ENCODE data around the gene ACTN1.

Gene ACTN1

GRCh38 chr14:68968051-68968450 is 11.1 kb downstream of the ACTN1 start:
- DNase-seq, result no peak

GRCh38 chr14:68967459-68967940 is 11.6 kb downstream of the ACTN1 start:
- DNase-seq, result no peak

GRCh38 chr14:68966872-68967301 is 12.2 kb downstream of the ACTN1 start:
- no peak for DNase-seq

DNA sequence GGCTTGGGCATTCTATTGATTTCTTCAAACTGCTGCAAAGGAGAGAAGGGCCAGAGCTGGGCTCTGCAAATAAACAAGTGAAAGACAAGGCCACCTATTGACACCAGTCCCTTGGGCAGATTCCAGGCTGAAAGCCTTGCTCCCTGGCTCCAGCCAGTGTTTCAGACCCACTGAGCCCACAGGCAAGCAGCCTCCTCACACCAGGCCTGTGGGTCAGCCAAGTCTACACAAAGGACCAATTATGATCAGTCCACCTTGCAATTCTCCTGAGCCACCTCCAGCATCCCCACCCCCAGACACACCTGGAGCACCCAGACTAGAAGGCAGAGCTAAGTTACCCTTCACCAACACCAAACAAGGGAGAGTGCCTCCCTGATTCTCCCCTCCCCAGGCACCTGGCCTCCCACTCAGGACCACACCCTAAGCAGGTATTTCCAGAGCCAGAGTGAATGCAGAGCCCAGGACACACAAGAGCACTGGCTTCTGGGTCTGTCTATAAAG is 13.8 kb downstream of the ACTN1 start:
- DNase-seq, result no peak

- no peak for DNase-seq
Observed at GRCh38 chr14:68964300-68965093, 14.6 kb downstream of the ACTN1 start.

- no peak for DNase-seq
Observed at GRCh38 chr14:68962681-68963080, 16.4 kb downstream of the ACTN1 start.

DNA sequence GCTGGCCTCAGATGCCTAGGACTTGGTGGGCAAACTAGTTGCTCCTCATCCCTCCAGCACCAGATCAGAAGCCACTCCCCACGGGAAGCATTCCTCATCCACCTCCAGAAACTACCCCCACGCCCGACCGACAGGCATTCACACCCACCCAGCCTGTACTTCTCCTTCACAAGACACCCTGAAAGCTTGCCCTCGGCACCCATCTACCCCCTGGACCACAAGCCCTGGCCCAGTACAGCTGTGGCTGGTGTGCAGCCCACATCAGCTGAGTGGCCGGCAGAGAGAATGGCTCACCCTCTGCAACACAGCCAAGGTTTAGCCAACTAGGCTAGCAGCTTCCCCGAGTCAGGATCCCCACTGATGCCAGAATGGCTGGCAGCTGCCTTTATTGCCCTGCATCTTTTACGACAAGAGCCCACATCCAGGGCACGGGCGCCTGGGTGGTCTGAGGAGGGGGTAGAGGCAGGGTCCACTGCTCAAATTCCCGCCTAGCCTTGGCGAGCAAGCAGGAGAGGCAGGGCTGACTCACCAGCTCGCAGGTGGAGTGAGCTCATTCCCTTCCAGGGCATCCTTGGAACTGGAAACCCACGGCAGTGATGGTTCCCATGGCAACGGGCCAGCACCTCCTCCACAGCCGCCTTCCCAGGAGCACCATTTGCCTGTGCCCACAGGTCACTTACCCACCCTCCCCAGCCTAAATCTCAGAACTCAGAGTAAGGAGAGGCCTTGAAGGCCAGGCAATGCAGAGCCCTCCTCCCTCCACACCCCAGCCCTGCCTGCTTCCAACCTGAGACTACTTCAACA is 17.1 kb downstream of the ACTN1 start:
- DNase-seq, result no peak

- no peak for DNase-seq
Observed at GRCh38 chr14:68961361-68961760, 17.7 kb downstream of the ACTN1 start.

DNA sequence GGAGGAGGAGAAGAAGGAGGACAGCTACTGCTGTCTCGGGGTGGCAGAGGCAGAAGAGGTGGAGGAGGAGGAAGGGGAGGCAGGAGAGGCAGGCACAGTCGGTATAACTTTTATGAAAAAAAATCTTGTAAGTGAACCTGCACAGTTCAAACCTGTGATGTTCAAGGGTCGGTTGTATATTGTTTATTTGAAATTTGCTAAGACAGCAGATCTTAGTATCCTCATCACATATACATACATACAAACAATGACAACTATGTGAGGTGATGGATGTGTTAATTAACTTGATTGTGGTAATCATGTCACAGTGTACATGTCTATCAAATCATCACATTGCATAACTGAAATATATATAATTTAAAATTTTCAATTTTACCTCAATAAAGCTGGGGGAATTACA is 19.0 kb downstream of the ACTN1 start:
- DNase-seq, result no peak

- DNase-seq, result no peak
Observed at GRCh38 chr14:68959035-68959434, 20.1 kb downstream of the ACTN1 start.

DNA sequence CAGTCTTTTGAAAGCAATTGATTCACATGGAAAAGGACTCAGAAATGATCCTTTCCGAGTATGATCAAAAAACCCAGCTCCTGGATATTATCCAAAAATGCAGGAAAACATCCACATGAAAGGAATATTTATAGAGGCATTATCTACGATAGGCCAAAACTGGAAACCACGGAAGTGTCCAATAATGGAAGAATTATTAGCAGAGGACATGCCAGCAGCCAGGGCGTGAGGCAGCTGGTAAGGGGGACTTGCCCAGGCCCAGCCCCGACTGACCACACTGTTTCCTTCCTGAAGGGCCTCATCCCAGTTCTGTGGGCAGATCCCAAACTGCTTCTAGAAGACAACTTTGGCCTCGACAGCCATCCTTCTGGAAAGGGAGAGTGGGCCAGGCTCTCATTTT is 20.5 kb downstream of the ACTN1 start:
- DNase-seq, result no peak

- no peak for DNase-seq
Observed at GRCh38 chr14:68957775-68958174, 21.3 kb downstream of the ACTN1 start.

GRCh38 chr14:68956724-68957123 is 22.4 kb downstream of the ACTN1 start:
- no peak for DNase-seq

DNA sequence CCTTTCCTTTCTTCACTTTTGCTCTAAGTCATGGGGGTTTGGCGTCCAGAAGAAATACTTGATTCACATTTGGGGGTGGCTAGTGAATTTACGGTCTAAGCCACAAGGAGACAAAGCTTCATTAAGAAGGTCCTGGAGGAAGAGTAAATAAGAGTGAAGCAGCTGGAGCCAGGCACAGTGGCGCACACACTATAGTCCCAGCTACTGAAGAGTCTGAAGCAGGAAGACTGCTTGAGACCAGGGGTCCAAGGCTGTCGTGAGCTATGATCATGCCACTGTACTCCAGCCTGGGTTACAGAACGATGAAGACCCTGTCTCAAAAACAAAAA is 23.3 kb downstream of the ACTN1 start:
- no peak for DNase-seq

DNA sequence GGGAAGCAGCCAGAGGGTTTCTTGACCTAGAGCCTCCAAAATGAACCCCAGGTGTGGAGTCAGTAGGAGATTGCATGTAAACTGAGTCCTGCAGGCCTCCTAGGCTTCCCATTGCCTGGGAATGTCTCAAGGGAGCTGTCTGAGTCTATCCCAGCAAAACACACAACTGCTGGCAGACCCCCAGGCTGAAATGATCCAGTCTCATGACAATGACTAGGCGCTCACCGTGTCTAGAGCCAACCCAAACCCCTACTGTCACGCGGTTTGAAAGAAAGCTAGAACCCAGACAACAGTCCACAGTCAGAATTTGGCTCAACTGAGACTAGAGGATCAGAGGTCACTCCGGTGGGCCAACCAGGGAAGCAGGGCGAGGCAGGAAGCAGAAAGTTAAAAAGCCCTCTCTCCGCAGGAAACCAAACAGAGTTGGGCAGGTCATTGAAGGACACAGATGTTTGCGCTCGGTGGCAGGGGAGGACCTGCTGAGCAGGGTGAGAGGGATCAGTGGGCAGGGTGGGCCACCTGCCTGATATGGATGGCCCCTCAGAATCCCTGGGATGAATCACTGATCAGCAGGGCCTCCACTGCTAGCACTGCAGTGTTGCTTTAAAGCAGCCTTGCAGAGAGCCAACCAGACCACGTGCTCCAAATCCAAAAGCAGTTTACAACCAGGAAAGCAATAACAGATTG is 23.8 kb downstream of the ACTN1 start:
- no peak for DNase-seq

- no peak for DNase-seq
Observed at GRCh38 chr14:68953196-68953555, 25.9 kb downstream of the ACTN1 start.

DNA sequence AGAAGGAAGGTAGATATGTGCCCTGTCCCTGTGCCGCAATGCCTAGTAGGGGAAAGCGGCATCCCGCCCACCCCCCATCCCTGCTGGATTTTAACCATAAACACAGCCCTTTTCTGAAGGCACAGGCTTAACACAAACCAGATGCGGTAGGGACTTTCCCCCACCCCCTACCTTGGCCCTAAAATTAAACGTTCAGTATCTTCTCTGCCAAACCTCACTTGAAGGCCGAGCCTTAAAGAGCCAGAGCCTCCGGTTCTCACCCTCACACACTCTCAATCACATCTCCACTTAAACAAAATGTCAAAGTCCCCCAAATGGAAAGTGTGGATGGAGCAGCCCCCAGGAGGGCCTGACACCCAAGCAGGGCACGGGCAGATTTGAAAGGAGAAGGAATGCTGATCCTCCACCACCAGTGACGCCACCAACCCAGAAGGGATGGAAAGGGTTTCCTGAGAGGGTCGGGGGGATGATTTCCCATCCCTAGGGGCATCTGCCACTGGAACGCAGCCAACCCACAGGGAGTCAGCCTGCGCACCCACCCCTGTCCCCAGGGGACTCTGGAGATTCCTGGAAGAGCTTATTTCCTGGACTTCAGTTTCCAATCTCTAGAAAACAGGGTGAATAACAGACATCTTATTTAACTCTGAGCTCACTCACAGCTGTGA is 26.4 kb downstream of the ACTN1 start:
- DNase-seq, result no peak

- no peak for DNase-seq
Observed at GRCh38 chr14:68951800-68952530, 27.1 kb downstream of the ACTN1 start.

DNA sequence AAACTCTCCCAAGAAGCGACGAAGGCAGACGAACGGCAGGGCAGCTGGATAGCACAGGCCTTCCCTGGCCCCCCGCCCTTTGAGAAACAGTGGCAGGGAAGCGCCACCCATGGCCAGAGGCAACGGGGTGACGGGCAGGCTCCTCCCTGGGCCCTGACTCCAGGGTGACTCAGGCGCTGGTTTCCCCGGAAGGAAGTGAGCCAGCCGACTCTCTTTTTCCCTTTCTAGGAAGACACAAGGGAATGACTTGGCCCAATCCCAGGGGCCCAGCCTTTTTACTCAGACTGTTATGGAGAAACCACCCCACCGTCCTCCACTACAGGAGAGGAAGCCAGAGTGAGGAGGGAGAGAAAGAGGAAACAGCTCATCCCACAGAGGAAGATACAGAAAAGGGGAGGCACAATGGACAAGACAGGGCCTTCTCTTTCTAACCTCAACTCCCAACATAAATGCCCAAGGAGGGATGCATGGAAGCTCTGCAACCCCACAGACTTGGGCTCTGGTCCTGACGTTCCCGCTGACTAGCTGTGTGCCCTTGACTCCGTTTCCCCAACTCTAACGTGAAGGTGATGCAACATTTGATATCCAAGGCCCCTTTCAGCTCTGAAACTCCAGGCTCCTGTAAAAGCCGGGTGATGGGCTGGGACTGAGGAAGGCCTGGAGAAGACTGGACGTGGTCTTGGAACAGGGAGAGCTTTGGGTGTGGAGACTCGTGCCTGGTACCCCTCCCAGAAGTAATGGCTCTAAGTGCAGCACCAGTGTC is 27.9 kb downstream of the ACTN1 start:
- DNase-seq, result no peak

DNA sequence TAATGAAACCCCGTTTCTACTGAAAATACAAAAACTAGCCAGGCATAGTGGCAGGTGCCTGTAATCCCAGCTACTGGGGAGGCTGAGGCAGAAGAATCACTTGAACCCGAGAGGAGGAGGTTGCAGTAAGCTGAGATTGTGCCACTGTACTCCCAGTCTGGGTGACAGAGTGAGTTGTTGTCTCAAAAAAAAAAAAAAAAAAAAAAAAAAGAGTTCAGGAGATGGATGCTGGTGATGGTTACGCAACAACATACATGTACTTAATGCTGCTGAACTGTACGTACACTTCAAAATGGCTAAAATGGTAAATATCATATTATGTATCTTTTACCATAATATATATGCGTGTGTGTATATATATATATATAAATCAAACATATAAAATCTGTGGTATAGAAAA is 29.0 kb downstream of the ACTN1 start:
- DNase-seq, result no peak

DNA sequence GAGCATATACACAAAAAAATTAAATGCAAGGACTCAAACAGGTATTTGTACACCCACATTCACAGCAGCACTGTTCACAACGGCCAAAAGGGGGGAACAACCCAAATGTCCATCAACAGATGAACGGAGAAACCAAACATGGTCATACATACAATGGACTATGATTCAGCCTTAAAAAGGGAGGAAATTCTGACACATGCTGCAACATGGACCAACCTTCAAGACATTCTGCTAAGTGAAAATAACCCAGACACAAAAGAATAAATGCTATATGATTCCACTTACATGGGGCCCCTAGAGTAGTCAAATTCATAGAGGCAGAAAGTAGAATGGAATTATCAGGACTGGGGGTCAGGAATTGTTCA is 29.5 kb downstream of the ACTN1 start:
- no peak for DNase-seq
